HepG2 (cell line): Measurements from ENCODE around the gene OARD1. TPM values are rescaled to one million over a fixed set of nuclear protein-coding genes. Genes with fewer than 3 reads are reported as not detected.

Source experiments
- MAZ ChIP-seq, 2 experiments: sonication (generic) in 1 of 2; formaldehyde crosslinking in 1 of 2; IDR thresholded peaks; 2 replicates each; pipeline versions ENCODE4 v1.5.0 to v1.6.1; 2012 to 2020; ENCODE audit warnings: low read depth in 2 of 2, mild to moderate bottlenecking in 2 of 2, borderline replicate concordance in 1 of 2, improper control_type of control experiment in 1 of 2, low read length in 1 of 2, missing genetic modification reagents in 1 of 2, moderate library complexity in 1 of 2
- TBP ChIP-seq: sonication (generic); formaldehyde crosslinking; IDR thresholded peaks from 2 replicates; pipeline ENCODE4 v1.5.0; 2020; ENCODE audit warnings: missing genetic modification reagents
- ZFP91 ChIP-seq: sonication (generic); formaldehyde crosslinking; IDR thresholded peaks from 2 replicates; pipeline ENCODE4 v1.9.0; 2022; ENCODE audit warnings: missing genetic modification reagents, mild to moderate bottlenecking, borderline replicate concordance
- ZNF318 ChIP-seq: sonication (generic); formaldehyde crosslinking; IDR thresholded peaks from 2 replicates; pipeline ENCODE4 v1.4.0; 2020; ENCODE audit warnings: mild to moderate bottlenecking, missing genetic modification reagents
- ZNF543 ChIP-seq: sonication (generic); formaldehyde crosslinking; IDR thresholded peaks from 2 replicates; pipeline ENCODE4 v1.4.0; 2020; ENCODE audit warnings: mild to moderate bottlenecking, missing genetic modification reagents
- ZNF609 ChIP-seq: sonication (generic); formaldehyde crosslinking; IDR thresholded peaks from 2 replicates; pipeline ENCODE4 v1.4.0; 2020; ENCODE audit warnings: mild to moderate bottlenecking, missing genetic modification reagents, borderline replicate concordance
- ZNF800 ChIP-seq: sonication (generic); formaldehyde crosslinking; IDR thresholded peaks from 2 replicates; pipeline ENCODE4 v1.4.0; 2020; ENCODE audit warnings: missing genetic modification reagents
- polyA plus RNA-seq, 8 experiments: library from polyadenylated mRNA; depleted of rRNA in 3 of 8; stranded (reverse) in 7 of 8; unstranded in 1 of 8; fragments of >200 nt; fragmentation: Illumina TruSeq in 4 of 8; extraction: Trizol in 4 of 8; gene quantifications; 2 replicates each; pipeline versions ENCODE4 v1.2.1 to v1.2.3, GENCODE V29; 2011 to 2016; ENCODE audit warnings: low read depth in 4 of 8, missing spikeins in 1 of 8, mixed read lengths in 1 of 8; ENCODE audit not compliant: insufficient read depth in 1 of 8
- total RNA-seq, 5 experiments: library from RNA; depleted of rRNA; stranded (reverse); fragments of >200 nt; fragmentation: Illumina TruSeq; extraction: Trizol; gene quantifications; 2 replicates each; pipeline ENCODE4 v1.2.3, GENCODE V29; 2016; ENCODE audit warnings: low read depth in 1 of 5

Gene OARD1
- total and polyA plus RNA-seq, 2 of the 13 experiments (the other 11 are each of a cell fraction or from before 2014, with no cell fraction given): 18.4 to 49.0 TPM

- peak; percentile 63; the same call in 1 of the 2 replicates for TF ChIP-seq ZNF318 (CRISPR knock-in tag)
- TF ChIP-seq ZFP91 (CRISPR knock-in tag): peak; percentile 80; the same call in 1 of the 2 replicates
- peak; percentile 53; the same call in 1 of the 2 replicates for TF ChIP-seq ZNF800
- TF ChIP-seq MAZ (IDR thresholded peaks at IDR 0.05; ENCODE audit: borderline replicate concordance, low read depth, low read length): no peak
- no peak for TF ChIP-seq MAZ (CRISPR knock-in tag; IDR thresholded peaks at IDR 0.05; ENCODE audit: low read depth)
- 0 out of 2 replicates have a peak, but pooled peaks have one; percentile 41 for TF ChIP-seq ZNF609 (CRISPR knock-in tag)
- TF ChIP-seq TBP: no peak
- peak; percentile 65 for TF ChIP-seq ZNF543
Observed at GRCh38 chr6:41071923-41072835, at the start of gene OARD1 (continued).
